Lower leg skin (tissue), 4 donors: ENCODE measurements around the gene NTSR2. TPM values are rescaled to one million over a fixed set of nuclear protein-coding genes. Genes with fewer than 3 reads are reported as not detected.

Source experiments
- DNase-seq, 2 donors: peaks; one replicate each; pipeline ENCODE4 v3.0.0-alpha.2; 2019; ENCODE audit warnings: low spot score in 2 of 2
- H3K4me3 ChIP-seq: fragments of 200-600 bp; sonication (generic); 2 replicates; pipeline ENCODE4 v1.5.1; 2017; ENCODE audit warnings: mild to moderate bottlenecking, low read depth; ENCODE audit not compliant: poor library complexity, severe bottlenecking
- CTCF ChIP-seq, 3 donors: fragments of 450-650 bp; IDR thresholded peaks; one replicate each; pipeline ENCODE4 v1.5.1; 2016; ENCODE audit warnings: antibody characterized with exemption in 3 of 3, mild to moderate bottlenecking in 3 of 3, moderate library complexity in 2 of 3
- POLR2A ChIP-seq, 2 donors: fragments of 450-650 bp; IDR thresholded peaks; one replicate each; pipeline ENCODE4 v1.6.1; 2016 to 2017; ENCODE audit warnings: antibody characterized with exemption in 2 of 2, mild to moderate bottlenecking in 1 of 2, moderate library complexity in 1 of 2
- WGBS, 2 donors: methylation state at CpG; one replicate each; pipeline ENCODE4 v1.1.5; 2018; 5-methylcytosine and 5-hydroxymethylcytosine counted together
- intact Hi-C: fragments of 100-400 bp; cut with DNase I; formaldehyde crosslinking; loops from one replicate; pipeline ENCODE4 v1.15.0; 2023; ENCODE audit warnings: low total_unique reads
- total RNA-seq, 4 donors: library from RNA; depleted of rRNA; stranded (reverse); fragments of >200 nt; gene quantifications; one replicate each; pipeline ENCODE4 v1.1.0, GENCODE V29; 2016

Gene NTSR2
- total RNA-seq, 4 donors from 2014 or later: not detected

GRCh38 chr2:11633923-11634478 lies 36.0 kb downstream of the NTSR2 start:
- intact Hi-C loops: no loop called here
- no peak overlapping the region for H3K4me3 ChIP-seq
- DNase-seq: no peak
- WGBS, 2 donors: 90 to 92% methylated on average over 28 of the region's 28 CpGs
- TF ChIP-seq POLR2A (IDR thresholded peaks at IDR 0.05) (no peak), CTCF (IDR thresholded peaks at IDR 0.05) (no peak)

GRCh38 chr2:11631462-11631861 lies 38.5 kb downstream of the NTSR2 start:
- intact Hi-C loops: no loop called here
- H3K4me3 ChIP-seq: no peak overlapping the region
- DNase-seq: peak in 1 of 2 donors; percentile 42
- TF ChIP-seq CTCF (IDR thresholded peaks at IDR 0.05): no peak
- no peak for TF ChIP-seq POLR2A (IDR thresholded peaks at IDR 0.05)
- 80% methylated on average over 7 of the region's 7 CpGs for WGBS, 2 donors

DNA sequence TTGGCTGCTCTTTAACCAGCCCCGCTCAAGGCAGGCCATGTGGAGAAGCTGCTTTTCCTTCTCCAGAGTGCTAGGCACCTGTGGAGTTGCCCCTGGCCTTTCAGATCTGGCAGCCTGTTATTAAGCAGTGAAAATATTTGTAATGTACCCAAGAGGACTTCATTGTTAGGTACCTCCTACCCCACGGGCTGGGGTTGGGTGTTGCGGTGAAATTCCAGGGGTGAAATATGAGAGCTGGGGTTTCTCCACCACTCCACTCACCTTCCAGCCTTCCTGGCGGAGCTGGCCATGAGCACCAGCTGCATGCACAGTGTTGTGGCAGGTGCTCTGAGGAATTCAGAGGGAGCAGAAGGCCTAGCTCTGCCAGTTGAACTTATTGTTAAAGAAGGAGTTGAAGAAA lies 39.1 kb downstream of the NTSR2 start:
- WGBS, 2 donors: 68 to 73% methylated on average over 4 of the region's 4 CpGs
- peak in 1 of 2 donors; percentile 46 for DNase-seq
- H3K4me3 ChIP-seq: no peak overlapping the region
- intact Hi-C loops: no loop called here
- TF ChIP-seq POLR2A (IDR thresholded peaks at IDR 0.05) (no peak), CTCF (IDR thresholded peaks at IDR 0.05) (no peak)

DNA sequence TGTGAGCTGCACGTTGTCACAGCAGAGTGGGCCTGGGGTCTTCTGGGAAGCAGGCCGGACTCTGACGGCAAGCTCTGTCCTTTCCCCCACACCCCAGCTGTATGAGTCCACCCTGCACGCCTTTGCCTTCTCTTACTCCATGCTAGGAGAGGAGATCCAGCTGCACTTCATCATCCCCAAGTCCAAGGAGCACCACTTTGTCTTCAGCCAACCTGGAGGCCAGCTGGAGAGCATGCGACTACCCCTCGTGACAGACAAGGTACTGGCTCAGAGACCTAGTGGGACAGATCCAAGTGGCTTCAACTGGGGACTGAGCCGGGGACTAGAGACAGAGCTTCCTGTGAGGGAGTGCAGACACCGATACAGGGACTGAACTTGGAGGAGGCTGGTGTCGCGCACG lies 40.1 kb downstream of the NTSR2 start:
- 83 to 85% methylated on average over 11 of the region's 11 CpGs for WGBS, 2 donors
- TF ChIP-seq POLR2A (IDR thresholded peaks at IDR 0.05) (no peak), CTCF (IDR thresholded peaks at IDR 0.05) (no peak)
- peak in 1 of 2 donors; percentile 77 for DNase-seq
- no peak overlapping the region for H3K4me3 ChIP-seq
- intact Hi-C loops: no loop called here

GRCh38 chr2:11629215-11629614 lies 40.8 kb downstream of the NTSR2 start:
- peak in 1 of 2 donors; percentile 65 for DNase-seq
- intact Hi-C loops: no loop called here
- H3K4me3 ChIP-seq: no peak overlapping the region
- 88 to 94% methylated on average over 11 of the region's 11 CpGs for WGBS, 2 donors
- TF ChIP-seq CTCF (IDR thresholded peaks at IDR 0.05) (no peak), POLR2A (IDR thresholded peaks at IDR 0.05) (no peak)

DNA sequence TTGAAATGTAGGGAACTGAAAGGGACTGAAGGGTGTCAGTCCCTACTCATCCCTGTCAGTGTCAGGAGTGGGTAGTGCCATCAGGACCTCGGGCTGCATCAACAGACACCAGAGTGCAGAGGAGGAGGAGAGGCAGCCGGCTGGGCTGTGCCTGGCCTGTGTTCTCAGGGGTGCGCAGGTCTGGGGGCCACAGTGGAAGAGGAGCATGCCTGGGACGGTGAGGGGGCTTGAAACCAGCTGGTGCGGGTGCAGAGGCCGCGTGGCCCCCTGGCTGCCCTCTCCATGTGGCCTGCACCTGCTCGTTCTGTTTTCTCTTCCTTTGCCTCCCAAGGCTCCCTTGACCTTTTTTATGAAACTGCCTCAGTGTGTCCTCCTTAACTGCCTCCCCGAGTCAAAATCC lies 41.3 kb downstream of the NTSR2 start:
- H3K4me3 ChIP-seq: no peak overlapping the region
- no peak for TF ChIP-seq CTCF (IDR thresholded peaks at IDR 0.05)
- 85 to 86% methylated on average over 9 of the region's 9 CpGs for WGBS, 2 donors
- intact Hi-C loops: no loop called here
- DNase-seq: peak in 1 of 2 donors; percentile 36
